RKO (cell line): ENCODE data around the gene ZC3H14.

Source experiments
- DNase-seq: peaks from one replicate; pipeline ENCODE4 v3.0.0-alpha.2; 2016; ENCODE audit warnings: low spot score

The ZC3H14 gene

DNA sequence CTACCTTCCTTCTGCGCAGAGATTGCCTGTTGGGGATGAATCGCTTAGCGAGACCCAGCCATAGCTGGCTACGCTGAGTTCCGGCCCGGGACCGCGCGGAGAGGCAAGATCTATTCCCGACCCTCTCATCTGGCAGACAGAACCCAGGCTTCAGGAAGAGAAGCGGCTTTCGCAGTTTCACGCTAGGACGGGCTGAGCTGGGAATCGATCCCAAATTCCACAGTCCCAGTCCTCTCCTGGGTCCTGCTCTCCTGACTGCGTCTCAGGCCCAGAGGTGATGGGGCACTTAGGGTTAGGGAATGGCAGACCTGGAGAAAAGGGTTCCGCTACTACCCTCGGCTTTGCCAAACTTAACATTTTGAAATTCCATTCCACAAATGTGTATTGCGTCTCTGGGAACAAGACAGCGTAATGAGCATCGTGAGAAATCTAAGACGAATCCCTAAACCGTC is 10.8 kb upstream of the ZC3H14 start:
- DNase-seq, result no peak

- DNase-seq, result no peak
Observed at GRCh38 chr14:88552876-88553275, 10.0 kb upstream of the ZC3H14 start.

DNA sequence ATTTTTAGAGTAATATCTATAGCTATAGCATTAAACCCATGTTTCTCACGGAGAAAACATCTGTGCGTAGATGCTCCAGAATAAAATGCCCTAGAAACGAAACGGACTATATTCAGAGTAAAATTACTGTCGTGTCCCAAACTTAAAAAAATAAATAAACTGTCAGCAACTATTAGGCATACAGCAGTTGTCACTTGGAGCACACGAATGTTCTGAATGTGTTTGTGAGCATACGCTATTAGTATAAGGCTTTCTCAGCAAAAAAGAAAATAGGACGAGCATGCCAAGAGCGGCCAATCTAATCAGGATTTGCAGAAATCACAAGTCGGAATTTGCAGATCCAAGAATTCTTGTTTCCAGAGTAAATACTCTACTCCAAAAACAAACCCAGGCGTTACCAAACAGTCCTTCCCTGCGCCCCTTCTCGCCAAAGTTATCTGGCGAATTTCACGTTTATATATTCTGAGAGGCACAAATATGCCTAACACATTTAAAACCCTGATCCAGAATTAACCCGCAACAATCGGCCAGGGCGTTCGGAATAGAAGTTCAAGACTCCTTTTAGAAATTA is 8.9 kb upstream of the ZC3H14 start:
- peak; percentile 48 for DNase-seq

DNA sequence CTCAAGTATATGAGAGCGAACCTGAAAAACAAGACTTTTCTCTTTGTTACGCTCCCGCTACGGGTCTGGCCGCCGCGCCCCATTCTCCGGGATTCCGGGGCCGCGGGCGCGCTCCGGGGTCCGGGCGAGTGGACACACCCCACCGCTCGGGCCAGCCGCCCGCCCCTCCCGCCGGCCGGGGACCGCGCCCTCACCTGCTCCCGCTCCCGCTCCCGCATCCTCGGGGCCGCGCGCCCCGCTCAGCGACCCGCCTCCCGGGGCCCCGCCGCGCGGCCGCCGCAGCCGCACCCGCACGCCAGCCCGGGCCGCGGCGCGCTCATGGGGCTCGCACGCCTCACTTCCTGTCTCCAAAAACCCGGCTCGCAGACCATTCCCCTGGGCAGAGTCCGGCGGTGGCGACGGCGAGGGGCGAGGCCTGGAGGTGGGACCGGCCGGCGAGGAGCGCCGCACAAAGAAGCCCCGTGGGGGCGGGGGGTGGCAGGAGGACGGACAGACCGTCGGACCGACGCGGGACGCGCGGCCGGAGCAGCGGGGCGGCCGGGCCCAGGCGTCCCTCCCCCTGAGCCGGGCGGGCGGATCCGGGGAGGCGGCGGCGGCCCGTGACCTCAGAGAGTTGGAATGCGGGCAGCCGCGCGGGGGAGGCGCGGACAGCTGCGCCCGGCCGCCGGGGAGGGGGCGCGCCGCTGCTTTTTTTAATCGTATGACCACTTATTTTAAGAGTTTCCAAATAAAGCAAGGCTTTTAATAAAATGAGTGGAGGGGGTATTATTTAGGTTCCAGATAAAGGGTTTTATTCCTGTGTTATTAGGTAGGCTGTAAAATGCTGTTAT is 8.2 kb upstream of the ZC3H14 start, which contains the start of gene PTPN21:
PTPN21 (minus strand) TSS at position 551 of the 830 bp plus-strand sequence. CDS start 4,590 bp downstream, outside the sequence.
- peak; percentile 76 for DNase-seq

DNA sequence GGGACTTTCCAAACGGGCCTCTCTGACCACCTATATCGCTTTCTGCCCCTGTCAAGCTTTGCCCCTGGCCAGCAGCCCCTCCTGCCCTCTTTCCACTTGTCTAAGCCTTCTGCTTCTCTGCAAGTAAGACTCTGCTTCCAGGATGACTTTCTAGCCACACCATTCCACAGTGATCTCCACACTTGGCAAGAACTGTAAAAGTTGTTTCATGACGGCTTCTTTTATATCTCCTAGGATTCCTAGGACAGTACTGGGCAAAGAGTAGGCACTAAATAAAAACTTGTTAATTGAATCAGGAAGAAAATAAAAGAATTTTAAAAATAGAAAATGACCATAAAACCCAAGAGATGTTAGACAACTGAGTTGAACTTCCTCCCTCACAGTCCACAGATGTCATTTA is 6.3 kb upstream of the ZC3H14 start:
- DNase-seq, result no peak

DNA sequence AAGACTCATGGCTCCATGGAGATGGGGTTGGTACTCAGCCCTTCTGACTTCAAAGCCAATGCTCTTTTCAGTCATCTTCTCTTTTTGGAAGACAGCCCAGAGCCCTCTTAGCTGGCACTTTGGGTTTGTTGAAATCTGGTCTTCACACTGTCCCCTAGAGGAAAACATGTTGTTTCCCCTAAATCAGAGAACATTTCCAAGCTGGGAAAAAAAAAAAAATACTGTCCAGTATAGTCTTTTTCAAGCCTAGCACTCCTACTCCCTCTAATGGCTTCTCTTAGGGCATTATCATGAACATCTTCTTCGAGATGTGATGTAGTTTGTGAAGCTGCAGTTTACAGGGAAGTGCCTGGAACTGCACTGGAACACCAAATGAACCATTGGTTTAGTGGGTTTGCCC is 3.0 kb upstream of the ZC3H14 start:
- peak; percentile 76 for DNase-seq

DNA sequence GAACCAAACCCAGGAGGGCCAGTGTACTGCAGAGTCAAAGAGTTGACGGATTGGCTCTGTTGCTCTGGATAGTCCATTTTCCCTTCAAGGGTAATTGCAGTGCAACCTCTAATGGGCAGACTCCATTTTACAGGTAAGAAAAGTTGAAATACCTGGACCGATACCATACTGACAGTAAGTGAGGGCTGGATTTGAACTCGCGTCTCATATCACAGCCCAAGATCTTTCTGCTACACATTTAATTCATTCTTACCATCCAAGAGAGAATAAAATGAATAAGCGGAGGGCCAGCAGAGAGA is 356 bp upstream of the ZC3H14 start:
- no peak for DNase-seq

GRCh38 chr14:88563845-88564244 is 1.0 kb downstream of the ZC3H14 start:
- DNase-seq, result no peak

GRCh38 chr14:88565427-88565826 is 2.6 kb downstream of the ZC3H14 start:
- DNase-seq, result no peak

DNA sequence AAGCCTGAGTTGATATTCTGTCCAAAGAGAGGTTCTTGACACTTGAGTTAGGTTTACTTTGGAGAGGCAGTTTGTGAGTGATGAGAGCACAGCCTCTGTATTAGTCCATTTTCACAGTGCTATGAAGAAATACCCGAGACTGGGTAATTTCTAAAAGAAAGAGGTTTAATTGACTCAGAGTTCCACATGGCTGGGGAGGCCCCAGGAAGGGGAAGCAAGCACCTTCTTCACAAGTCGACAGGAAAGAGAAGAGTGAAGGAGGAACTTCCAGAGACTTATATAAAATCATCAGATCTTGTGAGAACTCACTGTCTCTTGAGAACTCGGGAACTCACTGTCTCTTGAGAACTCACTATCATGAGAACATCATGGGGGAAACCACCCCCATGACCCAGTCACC is 5.4 kb downstream of the ZC3H14 start:
- no peak for DNase-seq

- no peak for DNase-seq
Observed at GRCh38 chr14:88572117-88572516, 9.3 kb downstream of the ZC3H14 start.

DNA sequence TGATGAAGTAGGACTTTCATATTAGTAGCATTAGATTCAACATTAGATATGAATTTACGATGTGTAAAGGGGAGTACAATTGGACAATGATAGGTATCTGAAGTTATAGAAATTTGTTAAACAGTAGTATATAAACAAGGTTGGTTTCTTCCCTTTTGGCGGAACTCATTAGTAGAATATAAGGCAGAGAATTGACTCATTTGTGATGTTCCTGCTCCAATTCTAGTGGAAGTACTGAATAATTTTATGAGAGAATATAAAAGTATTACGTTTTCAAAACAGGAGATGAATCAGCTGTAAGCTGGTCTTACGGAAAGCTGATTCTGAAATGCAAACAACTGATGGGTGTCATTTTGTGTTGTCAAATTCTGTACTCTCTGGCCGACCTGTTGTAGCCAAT is 13.4 kb downstream of the ZC3H14 start:
- DNase-seq, result no peak

DNA sequence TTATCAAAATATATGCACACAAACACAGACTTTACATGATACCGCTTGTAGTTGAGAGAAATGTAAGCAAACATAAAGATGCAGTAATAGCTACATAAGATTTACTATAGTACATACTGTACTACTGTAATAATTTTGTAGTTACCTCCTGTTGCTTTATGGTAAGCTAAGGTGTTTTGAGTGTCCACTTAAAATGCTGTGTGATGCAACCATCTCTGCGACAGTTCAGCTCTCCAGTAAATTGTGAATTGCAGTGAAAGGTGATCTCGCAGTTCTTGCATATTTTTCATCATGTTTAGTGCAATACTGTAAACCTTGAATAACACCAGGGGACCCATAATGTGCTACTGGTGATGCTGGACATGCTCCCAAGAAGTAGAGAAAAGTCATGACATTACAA is 21.6 kb downstream of the ZC3H14 start:
- no peak for DNase-seq

- DNase-seq, result no peak
Observed at GRCh38 chr14:88588081-88588480, 25.2 kb downstream of the ZC3H14 start.

DNA sequence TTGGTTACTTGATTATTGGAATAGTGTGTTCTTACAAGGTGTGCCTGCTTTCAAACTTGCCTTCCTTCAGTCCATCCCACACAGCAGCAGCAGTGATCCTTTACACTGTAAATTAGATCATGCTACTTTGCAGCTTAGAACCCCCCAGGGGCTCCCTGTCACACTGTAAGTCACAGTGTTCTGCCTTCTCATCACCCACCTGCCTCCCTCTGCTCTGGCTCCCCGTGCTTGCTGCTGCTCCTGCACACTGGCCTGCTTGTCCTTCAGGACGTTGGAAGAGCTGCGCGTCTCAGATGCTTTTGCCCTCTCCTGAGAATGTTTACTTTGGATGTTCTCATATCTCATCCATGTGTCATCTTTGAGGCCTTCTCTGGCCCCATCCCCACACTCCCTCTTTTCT is 27.3 kb downstream of the ZC3H14 start:
- DNase-seq, result no peak

DNA sequence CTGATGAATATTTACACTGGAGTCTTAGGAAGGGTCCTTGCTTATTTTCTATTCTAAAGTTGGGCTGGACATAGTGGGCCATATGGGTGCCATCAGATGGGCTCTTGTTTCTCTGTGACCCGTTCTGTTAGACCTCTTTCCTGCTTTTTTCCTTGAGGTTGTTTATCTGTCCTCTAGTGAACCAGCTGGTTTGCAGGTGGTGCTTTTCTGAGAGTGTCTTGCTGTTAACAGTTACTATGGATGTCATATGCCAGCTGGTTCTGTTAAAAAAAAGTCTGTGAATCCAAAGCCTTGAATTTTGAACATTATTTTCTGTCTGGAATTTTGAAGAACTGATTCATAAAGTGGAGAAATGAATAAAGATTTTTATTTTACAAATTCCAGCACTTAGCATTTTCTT is 29.2 kb downstream of the ZC3H14 start:
- DNase-seq, result no peak

- no peak for DNase-seq
Observed at GRCh38 chr14:88597038-88597437, 34.2 kb downstream of the ZC3H14 start.

GRCh38 chr14:88597601-88598000 is 34.8 kb downstream of the ZC3H14 start:
- no peak for DNase-seq

- no peak for DNase-seq
Observed at GRCh38 chr14:88598097-88598675, 35.3 kb downstream of the ZC3H14 start.

GRCh38 chr14:88599326-88599725 is 36.5 kb downstream of the ZC3H14 start:
- DNase-seq, result no peak

DNA sequence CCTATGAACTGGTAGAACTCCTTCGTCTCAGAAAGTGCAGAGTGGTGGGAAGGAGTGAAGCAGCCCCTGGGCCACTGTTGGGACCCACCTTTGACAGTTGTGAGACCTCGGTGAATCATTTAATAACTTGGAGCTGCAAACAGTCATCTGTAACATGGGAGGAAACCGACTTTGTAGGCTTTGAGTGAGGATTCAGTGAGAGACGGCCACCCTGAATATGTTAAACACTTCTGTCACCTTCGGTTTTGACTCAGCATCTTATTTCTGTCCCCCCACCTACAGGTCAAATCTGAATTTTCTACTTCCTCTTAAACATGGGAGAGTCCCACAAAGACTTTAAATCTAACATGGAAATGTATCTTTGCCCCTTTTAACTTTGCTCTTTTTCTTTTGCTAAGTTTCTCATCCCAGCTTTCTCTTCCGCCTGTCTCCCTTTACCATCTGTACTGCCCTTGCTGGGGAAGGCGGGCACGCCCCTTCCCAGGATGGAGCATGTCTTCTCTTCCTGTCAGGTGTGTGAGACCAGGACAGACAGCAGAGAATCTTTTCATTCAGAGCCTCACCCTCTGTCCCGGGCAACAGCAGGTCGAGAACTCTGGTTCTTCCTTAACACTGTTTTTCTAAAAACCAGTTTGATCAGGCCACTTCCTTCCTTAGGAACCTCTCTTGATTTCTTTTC is 37.1 kb downstream of the ZC3H14 start:
- no peak for DNase-seq

DNA sequence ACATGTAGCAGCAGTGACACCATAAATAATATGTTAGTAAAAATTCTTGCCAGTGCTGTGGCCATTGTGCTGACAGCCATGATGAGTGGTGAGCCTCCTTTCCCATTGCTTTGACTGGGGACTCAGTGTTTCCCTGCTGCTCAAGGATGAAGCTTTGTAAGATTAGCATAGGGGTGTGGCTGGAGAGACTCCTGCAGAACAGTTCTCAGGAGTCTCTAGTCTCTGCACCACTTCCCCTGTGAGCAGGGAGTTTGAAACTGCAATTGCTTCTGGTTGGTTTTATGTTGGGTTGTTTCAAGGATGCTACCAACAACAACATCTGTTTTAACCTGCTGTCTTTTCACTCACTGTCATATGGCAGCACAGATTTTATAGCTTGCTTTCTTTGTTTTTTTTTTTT is 41.4 kb downstream of the ZC3H14 start:
- DNase-seq, result no peak

DNA sequence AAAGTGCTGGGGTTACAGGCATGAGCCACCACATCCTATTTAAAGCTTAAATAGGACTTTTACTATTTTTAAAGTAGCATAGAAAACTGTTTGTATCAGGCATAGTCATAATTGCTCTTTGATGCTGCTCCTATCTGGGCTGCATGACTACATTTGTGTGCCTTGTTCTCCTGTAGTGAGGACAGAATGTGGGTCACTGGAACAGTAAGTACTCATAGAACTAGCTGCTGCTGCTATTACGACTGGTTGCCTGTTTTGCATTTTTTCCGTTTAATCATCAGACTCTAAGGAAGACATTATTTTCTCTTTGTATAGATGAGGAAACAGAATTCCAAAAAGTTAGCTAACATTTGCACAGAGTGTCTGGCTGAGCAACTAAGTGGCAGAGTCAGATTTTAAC is 42.8 kb downstream of the ZC3H14 start:
- no peak for DNase-seq
